Ovary (tissue), 9 donors: ENCODE data around the gene TEP1. TPM values are rescaled to one million over a fixed set of nuclear protein-coding genes. Genes with fewer than 3 reads are reported as not detected.

Experiments used
- DNase-seq, 5 donors: peaks; one replicate each; pipeline ENCODE4 v3.0.0-alpha.2; 2019 to 2020
- H3K27ac ChIP-seq, 2 donors: fragments of 200-600 bp; one replicate each; pipeline versions ENCODE4 v1.5.1 to v1.8.0; 2019 to 2022
- H3K27me3 ChIP-seq: fragments of 200-600 bp; one replicate; pipeline ENCODE4 v1.8.0; 2022
- H3K36me3 ChIP-seq: fragments of 200-600 bp; sonication (generic); one replicate; pipeline ENCODE4 v1.5.1; 2019
- H3K4me1 ChIP-seq: one replicate; pipeline ENCODE4 v1.8.1; 2013; ENCODE audit warnings: mild to moderate bottlenecking, moderate library complexity; ENCODE audit not compliant: insufficient read depth
- H3K4me3 ChIP-seq: fragments of 200-600 bp; sonication (generic); one replicate; pipeline ENCODE4 v1.5.1; 2017
- H3K9me3 ChIP-seq, 2 donors: fragments of 200-600 bp in 1 of 2; sonication (generic) in 1 of 2; one replicate each; pipeline versions ENCODE4 v1.5.1 to v1.8.1; 2013 to 2019; ENCODE audit warnings: mild to moderate bottlenecking in 1 of 2, moderate library complexity in 1 of 2
- CTCF ChIP-seq, 3 donors: fragments of 450-650 bp in 2 of 3; fragments of 200-600 bp in 1 of 3; IDR thresholded peaks; one replicate each; pipeline versions ENCODE4 v1.5.1 to v1.8.0; 2016 to 2022; ENCODE audit warnings: antibody characterized with exemption in 3 of 3, mild to moderate bottlenecking in 1 of 3
- EP300 ChIP-seq: sonication (generic); formaldehyde crosslinking; IDR thresholded peaks from one replicate; pipeline ENCODE4 v1.6.1; 2017; ENCODE audit warnings: antibody characterized with exemption
- POLR2A ChIP-seq: fragments of 450-650 bp; IDR thresholded peaks from one replicate; pipeline ENCODE4 v1.6.1; 2017; ENCODE audit warnings: antibody characterized with exemption, mild to moderate bottlenecking, moderate library complexity
- WGBS, 3 donors: extraction: QIAGEN DNeasy Blood & Tissue Kit in 1 of 3; methylation state at CpG; one replicate each; pipeline versions ENCODE4 v1.1.5 to v1.1.7; 2013 to 2017; 5-methylcytosine and 5-hydroxymethylcytosine counted together
- intact Hi-C, 4 donors: fragments of 100-400 bp; cut with DNase I; formaldehyde crosslinking; loops; one replicate each; pipeline versions ENCODE4 v1.11.0 to v1.15.1; 2022 to 2023
- polyA plus RNA-seq, 2 donors: library from polyadenylated mRNA; stranded (reverse); fragments of 200-250 nt in 1 of 2; fragments of 350-450 nt in 1 of 2; fragmentation: Illumina TruSeq in 1 of 2; extraction: RNeasy Lipid Tissue Mini Kit (QIAGEN cat#74804) in 1 of 2; gene quantifications; one replicate each; pipeline ENCODE4 v1.2.3, GENCODE V29; 2013 to 2014
- small RNA-seq: library from RNA; depleted of rRNA; stranded (forward); fragments of <200 nt; gene quantifications from one replicate; pipeline ENCODE3, GENCODE V24; 2016
- total RNA-seq, 7 donors: library from RNA; depleted of rRNA in 2 of 7; stranded (reverse); fragments of >200 nt in 2 of 7; fragmentation: NEBNext Ultra II Directional in 3 of 7; extraction: Animal tissue kit (Norgen Biotek cat#: 25700) in 3 of 7; gene quantifications; one replicate each; pipeline versions ENCODE4 v1.1.0 to v1.2.4, GENCODE V29; 2016 to 2023
- donor health status: DM: no; HTN: no; CAD: no; lungs with moderate emphysema.
- donor health status: DM: no; HTN: no; CAD: no.
- donor health status: Bipolar disorder and iron deficiency.
- donor health status: DM: yes; HTN: yes; CAD: no.
- donor health status: DM: no; HTN: no; CAD: no.
- donor health status: DM: yes; HTN: yes; CAD: no.

TEP1 gene
- total and polyA plus RNA-seq, 9 donors = 8.2 to 29.1 (median 18.2) TPM

DNA sequence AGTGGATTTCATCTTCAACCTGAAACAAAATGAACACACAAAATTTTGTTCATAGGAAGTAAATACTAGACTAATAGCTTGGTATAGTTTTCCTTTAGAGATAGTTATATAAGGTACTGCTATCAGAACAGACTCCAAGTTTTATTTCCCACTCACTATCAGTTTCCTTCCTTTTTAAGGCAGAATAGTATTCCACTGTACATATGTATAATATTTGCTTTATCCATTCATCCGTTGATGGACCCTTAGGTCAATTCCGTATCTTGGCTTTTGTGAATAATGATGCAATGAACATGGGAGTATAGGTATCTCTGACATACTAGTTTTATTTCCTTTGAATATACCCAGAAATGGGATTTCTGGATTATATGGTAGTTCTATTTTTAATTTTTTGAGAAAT is 83.9 kb downstream of the TEP1 start:
- DNase-seq = no peak
- WGBS, 3 donors = 69 to 92% (median 88%) methylated on average over 2 of the region's 2 CpGs
- Histone ChIP-seq H3K27me3 (no peaks in the 10 kb centered on the region), H3K27ac (no peak overlapping the region), H3K4me1 (no peaks in the 10 kb centered on the region), H3K9me3 (no peaks in the 10 kb centered on the region), H3K36me3 (no peaks in the 10 kb centered on the region), H3K4me3 (no peak overlapping the region)
- intact Hi-C loops = loop anchor here (5.0 to 10.0 kb wide), 3 partner anchors 125 to 355 kb away; partner anchors contain the start of genes ANG (in 1 of the 4), APEX1 (in 1 of the 4), OSGEP (in 1 of the 4) and RNASE4 (in 1 of the 4)
- TF ChIP-seq EP300 (no peak), POLR2A (no peak), CTCF (IDR thresholded peaks at IDR 0.05) (no peak)

DNA sequence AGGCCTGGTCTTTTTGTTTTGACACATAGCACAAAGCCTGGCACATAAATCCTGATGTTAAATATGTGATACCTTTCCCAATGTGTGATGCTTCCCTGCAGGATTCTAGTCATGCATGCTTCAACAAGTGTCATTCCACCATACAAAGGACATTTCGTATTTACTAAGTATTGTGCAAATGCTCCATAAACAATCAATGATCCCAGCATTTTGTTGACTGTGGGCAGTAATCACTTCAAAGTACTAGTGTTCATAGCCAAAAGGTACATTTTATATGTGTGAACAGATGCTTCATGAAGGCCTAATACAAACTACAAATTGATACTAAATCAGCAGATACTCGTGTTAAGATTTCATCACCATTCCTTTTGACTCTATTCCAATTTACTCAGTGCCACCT is 84.6 kb downstream of the TEP1 start:
- H3K9me3 ChIP-seq = no peaks in the 10 kb centered on the region
- no peak overlapping the region for H3K27ac ChIP-seq
- TF ChIP-seq EP300 (no peak), POLR2A (no peak), CTCF (IDR thresholded peaks at IDR 0.05) (no peak)
- intact Hi-C loops = loop anchor here (5.0 to 10.0 kb wide), 3 partner anchors 126 to 356 kb away; partner anchors contain the start of genes ANG (in 1 of the 4), APEX1 (in 1 of the 4), OSGEP (in 1 of the 4) and RNASE4 (in 1 of the 4)
- no peaks in the 10 kb centered on the region for H3K4me1 ChIP-seq
- no peaks in the 10 kb centered on the region for H3K27me3 ChIP-seq
- no peak for DNase-seq
- WGBS, 3 donors = 41 to 53% (median 48%) methylated on average over 2 of the region's 2 CpGs
- H3K4me3 ChIP-seq = no peak overlapping the region
- H3K36me3 ChIP-seq = no peaks in the 10 kb centered on the region

DNA sequence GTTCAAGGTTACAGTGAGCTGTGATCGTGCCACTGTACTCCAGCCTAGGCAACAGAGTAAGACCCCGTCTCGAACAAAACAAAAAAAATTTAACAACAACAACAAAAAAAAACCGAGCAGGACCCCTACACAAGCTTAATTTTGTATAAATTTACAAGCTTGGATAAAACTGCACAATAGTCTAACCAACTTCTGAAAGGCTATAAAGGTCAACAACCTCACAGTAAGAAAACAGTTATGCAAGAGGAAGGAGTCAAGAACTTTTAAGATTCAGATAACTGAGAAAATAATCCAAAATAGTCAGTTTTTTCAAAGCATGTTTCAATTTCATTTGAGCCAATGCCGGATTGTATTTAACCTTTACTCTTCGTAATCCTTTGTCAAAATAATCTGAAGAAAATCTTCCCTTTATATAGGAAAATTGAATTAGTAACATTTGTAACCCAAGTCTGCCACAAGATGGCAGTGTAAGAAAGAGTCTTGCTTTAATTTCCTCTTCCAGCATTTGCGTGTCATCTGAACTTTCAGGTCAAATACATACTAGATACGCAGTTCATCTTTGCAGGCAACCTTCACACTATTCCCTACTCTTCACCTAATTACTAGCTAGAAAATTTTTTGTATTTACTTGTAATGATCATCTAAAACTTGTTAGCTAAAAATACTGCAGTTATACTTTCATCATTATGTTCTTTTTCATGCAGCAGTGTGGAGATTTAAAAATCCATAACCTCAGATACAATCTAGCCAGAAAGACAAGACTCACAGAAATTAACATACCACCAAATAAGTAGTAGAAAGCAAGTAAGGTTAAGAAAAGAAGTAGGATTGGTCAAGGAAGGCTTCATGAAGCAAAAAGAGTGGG is 86.1 kb downstream of the TEP1 start:
- no peak for DNase-seq
- no peaks in the 10 kb centered on the region for H3K4me1 ChIP-seq
- WGBS, 3 donors = 33 to 41% (median 34%) methylated on average over 8 of the region's 8 CpGs
- H3K4me3 ChIP-seq = no peak overlapping the region
- H3K27ac ChIP-seq = no peak overlapping the region
- no peaks in the 10 kb centered on the region for H3K27me3 ChIP-seq
- TF ChIP-seq EP300 = no peak
- TF ChIP-seq CTCF (IDR thresholded peaks at IDR 0.05) = peak; percentile 25 to 81 (median 70)
- no peaks in the 10 kb centered on the region for H3K36me3 ChIP-seq
- no peaks in the 10 kb centered on the region for H3K9me3 ChIP-seq
- intact Hi-C loops = loop anchor here (5.0 to 10.0 kb wide), 3 partner anchors 128 to 358 kb away; partner anchors contain the start of genes ANG (in 1 of the 4), APEX1 (in 1 of the 4), OSGEP (in 1 of the 4) and RNASE4 (in 1 of the 4)

- Histone ChIP-seq H3K27ac (no peak overlapping the region), H3K36me3 (no peaks in the 10 kb centered on the region), H3K9me3 (no peaks in the 10 kb centered on the region), H3K27me3 (no peaks in the 10 kb centered on the region), H3K4me1 (no peaks in the 10 kb centered on the region), H3K4me3 (no peak overlapping the region)
- no peak for DNase-seq
- 94 to 95% (median 95%) methylated on average over 16 of the region's 16 CpGs for WGBS, 3 donors
- TF ChIP-seq EP300 (no peak), CTCF (IDR thresholded peaks at IDR 0.05) (no peak), POLR2A (no peak)
- intact Hi-C loops = no loop called here
These were observed 95.6 kb downstream of the TEP1 start for GRCh38 chr14:20317720-20318119.

Small RNA genes lying within 50 kb of the gene (small RNA-seq; reads per million reads assigned to genes)
- 0.35 reads per million for gene RNA5SP382
- not detected for gene SNORA79B
- 191 reads per million, percentile 93 among the genes with 10 or more reads in this experiment for gene SNORD126

Other genes with a start within 250 kb of the TEP1 start
- not detected for gene OR11G2, start 222.6 kb downstream of the TEP1 start, total RNA-seq
- not detected for gene OR11G2, start 222.6 kb downstream of the TEP1 start, polyA plus RNA-seq
- not detected for gene OR11H6, start 189.8 kb downstream of the TEP1 start, total RNA-seq
- gene OR11H6, start 189.8 kb downstream of the TEP1 start, polyA plus RNA-seq = not detected
- not detected for gene OR11H7, start 184.5 kb downstream of the TEP1 start, total RNA-seq
- not detected for gene OR11H7, start 184.5 kb downstream of the TEP1 start, polyA plus RNA-seq
- not detected for gene OR11H4, start 174.2 kb downstream of the TEP1 start, total RNA-seq
- gene OR11H4, start 174.2 kb downstream of the TEP1 start, polyA plus RNA-seq = not detected
- 10 to 100 TPM in 6 of 7 donors, 1 to 10 TPM in 1; 9.4 to 22.0 (median 17.1) TPM for gene TTC5, start 107.5 kb downstream of the TEP1 start, total RNA-seq
- gene TTC5, start 107.5 kb downstream of the TEP1 start, polyA plus RNA-seq = 10 to 100 TPM in 1 of 2 donors, 1 to 10 TPM in 1; 7.9 to 14.2 TPM
- gene CCNB1IP1, start 80.2 kb downstream of the TEP1 start, total RNA-seq = 100 to 1,000 TPM in 2 of 7 donors, 10 to 100 TPM in 5; 57.1 to 140 (median 85.6) TPM
- 100 to 1,000 TPM; 104 to 150 TPM for gene CCNB1IP1, start 80.2 kb downstream of the TEP1 start, polyA plus RNA-seq
- gene PARP2, start 69.9 kb downstream of the TEP1 start, total RNA-seq = 10 to 100 TPM in 5 of 7 donors, 1 to 10 TPM in 2; 7.1 to 25.6 (median 22.8) TPM
- 10 to 100 TPM; 16.5 to 38.7 TPM for gene PARP2, start 69.9 kb downstream of the TEP1 start, polyA plus RNA-seq
- gene KLHL33, start 22.7 kb upstream of the TEP1 start, total RNA-seq = 1 to 10 TPM in 2 of 7 donors, under 1 TPM in 5; under 0.01 to 1.2 (median 0.72) TPM
- gene KLHL33, start 22.7 kb upstream of the TEP1 start, polyA plus RNA-seq = 1 to 10 TPM in 1 of 2 donors, under 1 TPM in 1; 0.73 to 1.1 TPM
- 10 to 100 TPM; 31.8 to 68.8 (median 37.6) TPM for gene OSGEP, start 41.3 kb upstream of the TEP1 start, total RNA-seq
- gene OSGEP, start 41.3 kb upstream of the TEP1 start, polyA plus RNA-seq = 10 to 100 TPM; 38.1 to 39.4 TPM
- 100 to 1,000 TPM; 141 to 172 (median 159) TPM for gene APEX1, start 41.7 kb upstream of the TEP1 start, total RNA-seq
- 100 to 1,000 TPM; 182 to 292 TPM for gene APEX1, start 41.7 kb upstream of the TEP1 start, polyA plus RNA-seq
- 10 to 100 TPM; 11.8 to 32.0 (median 24.2) TPM for gene PIP4P1, start 47.9 kb upstream of the TEP1 start, total RNA-seq
- gene PIP4P1, start 47.9 kb upstream of the TEP1 start, polyA plus RNA-seq = 10 to 100 TPM; 29.7 to 32.9 TPM
- 1 to 10 TPM; 3.4 to 9.2 (median 7.1) TPM for gene PNP, start 55.9 kb upstream of the TEP1 start, total RNA-seq
- gene PNP, start 55.9 kb upstream of the TEP1 start, polyA plus RNA-seq = 10 to 100 TPM in 1 of 2 donors, 1 to 10 TPM in 1; 8.5 to 23.0 TPM
- under 1 TPM in 5 of 7 donors, not detected in 2; 0.20 to 0.75 (median 0.53) TPM for gene RNASE10, start 92.0 kb upstream of the TEP1 start, total RNA-seq
- gene RNASE10, start 92.0 kb upstream of the TEP1 start, polyA plus RNA-seq = under 1 TPM in 1 of 2 donors, not detected in 1; 0.06 TPM
- not detected for gene RNASE9, start 147.5 kb upstream of the TEP1 start, total RNA-seq
- gene RNASE9, start 147.5 kb upstream of the TEP1 start, polyA plus RNA-seq = not detected
- gene RNASE11, start 174.5 kb upstream of the TEP1 start, total RNA-seq = not detected
- under 1 TPM in 1 of 2 donors, not detected in 1; 0.28 TPM for gene RNASE11, start 174.5 kb upstream of the TEP1 start, polyA plus RNA-seq
- not detected for gene RNASE12, start 177.9 kb upstream of the TEP1 start, total RNA-seq
- gene RNASE12, start 177.9 kb upstream of the TEP1 start, polyA plus RNA-seq = not detected
- not detected for gene OR6S1, start 228.2 kb upstream of the TEP1 start, total RNA-seq
- gene OR6S1, start 228.2 kb upstream of the TEP1 start, polyA plus RNA-seq = not detected